Activated CD8-positive, alpha-beta T cell treated with anti-CD3 and anti-CD28 coated beads, Interleukin-2, amount 10 ng/mL, durations not matched to agents 7 days and 5 days (primary cell): Measurements from ENCODE around the gene MYO7B. TPM values are rescaled to one million over a fixed set of nuclear protein-coding genes. Genes with fewer than 3 reads are reported as not detected.

Experiments used
- ATAC-seq: fragments of 150-1000 bp; cut with Tn5 transposase; one replicate; pipeline ENCODE4 v1.10.0; 2021; ENCODE audit warnings: moderate library complexity
- CTCF ChIA-PET: fragments of 350-600 bp; sonication (Branson Sonifier 250); formaldehyde crosslinking; loops from one replicate; lab custom pipeline; 2021; ENCODE audit warnings: antibody characterized with exemption; lab: Charles Lee
- POLR2A ChIA-PET: fragments of 350-600 bp; sonication (Branson Sonifier 250); formaldehyde crosslinking; loops from one replicate; lab custom pipeline; 2021; ENCODE audit warnings: antibody characterized with exemption; lab: Charles Lee
- DNase-seq: peaks from one replicate; pipeline ENCODE4 v3.0.0-alpha.2; 2020
- H3K27ac Mint-ChIP-seq: one replicate; pipeline ENCODE4 v1.8.0; 2021; ENCODE audit warnings: mild to moderate bottlenecking, mixed read lengths
- H3K27me3 Mint-ChIP-seq: one replicate; pipeline ENCODE4 v1.8.0; 2021; ENCODE audit warnings: low read depth, mixed read lengths
- H3K36me3 Mint-ChIP-seq: one replicate; pipeline ENCODE4 v1.8.0; 2021; ENCODE audit warnings: low read depth, mixed read lengths
- H3K4me1 Mint-ChIP-seq: one replicate; pipeline ENCODE4 v1.8.0; 2021; ENCODE audit warnings: low read depth, mixed read lengths
- H3K4me3 Mint-ChIP-seq: one replicate; pipeline ENCODE4 v1.8.0; 2021; ENCODE audit warnings: mild to moderate bottlenecking, mixed read lengths
- H3K9me3 Mint-ChIP-seq: one replicate; pipeline ENCODE4 v1.8.0; 2022; ENCODE audit warnings: mixed read lengths; ENCODE audit not compliant: insufficient read depth
- total RNA-seq, 2 experiments: library from RNA; stranded (reverse); gene quantifications; one replicate each; pipeline ENCODE4 v1.2.3, GENCODE V29; 2021

The MYO7B gene
- total RNA-seq, 2 experiments from 2014 or later = 0.82 to 1.2 TPM

GRCh38 chr2:127669056-127669455 lies 133.6 kb downstream of the MYO7B start:
- Mint-ChIP-seq H3K9me3 (no peaks in the 10 kb centered on the region), H3K4me3 (no peak overlapping the region), H3K36me3 (no peaks in the 10 kb centered on the region), H3K27me3 (peaks cover 65% of the 10 kb centered on the region), H3K4me1 (no peaks in the 10 kb centered on the region), H3K27ac (no peak overlapping the region)
- ATAC-seq (no peak), DNase-seq (no peak)
- ChIA-PET POLR2A (no interaction called here), CTCF (interaction anchor here (1.0 kb wide), 1 partner anchor 77 kb away, joined by 4 read pairs; no protein-coding TSS in a partner anchor)

GRCh38 chr2:127670055-127670956 lies 134.8 kb downstream of the MYO7B start:
- Mint-ChIP-seq H3K27ac (no peak overlapping the region), H3K4me1 (peaks cover 4% of the 10 kb centered on the region), H3K27me3 (peaks cover 63% of the 10 kb centered on the region), H3K4me3 (no peak overlapping the region), H3K36me3 (peaks cover 2% of the 10 kb centered on the region), H3K9me3 (no peaks in the 10 kb centered on the region)
- DNase-seq (no peak), ATAC-seq (no peak)
- ChIA-PET POLR2A (no interaction called here), CTCF (interaction anchor here (1.0 kb wide), 1 partner anchor 79 kb away, joined by 4 read pairs; no protein-coding TSS in a partner anchor)

- H3K27ac Mint-ChIP-seq = no peak overlapping the region
- ChIA-PET POLR2A (no interaction called here), CTCF (no interaction called here)
- no peak for DNase-seq
- no peak for ATAC-seq
- no peak overlapping the region for H3K4me3 Mint-ChIP-seq
- H3K27me3 Mint-ChIP-seq = peaks cover 62% of the 10 kb centered on the region
- H3K36me3 Mint-ChIP-seq = peaks cover 2% of the 10 kb centered on the region
- H3K9me3 Mint-ChIP-seq = no peaks in the 10 kb centered on the region
- H3K4me1 Mint-ChIP-seq = peaks cover 4% of the 10 kb centered on the region
Measured at GRCh38 chr2:127670957-127671290, 135.4 kb downstream of the MYO7B start.

- H3K27me3 Mint-ChIP-seq = peaks cover 62% of the 10 kb centered on the region
- ATAC-seq (no peak), DNase-seq (no peak)
- ChIA-PET CTCF (no interaction called here), POLR2A (no interaction called here)
- H3K36me3 Mint-ChIP-seq = peaks cover 2% of the 10 kb centered on the region
- no peak overlapping the region for H3K4me3 Mint-ChIP-seq
- H3K9me3 Mint-ChIP-seq = no peaks in the 10 kb centered on the region
- H3K27ac Mint-ChIP-seq = no peak overlapping the region
- peaks cover 4% of the 10 kb centered on the region for H3K4me1 Mint-ChIP-seq
Measured at GRCh38 chr2:127671557-127672302, 136.2 kb downstream of the MYO7B start.

GRCh38 chr2:127672341-127673224 lies 137.1 kb downstream of the MYO7B start:
- H3K27me3 Mint-ChIP-seq = peaks cover 63% of the 10 kb centered on the region
- CTCF ChIA-PET = no interaction called here
- H3K27ac Mint-ChIP-seq = peak overlapping the region; percentile 20
- POLR2A ChIA-PET = interaction anchor here (0.6 kb wide), 1 partner anchor 11 kb away, joined by 3 read pairs; no protein-coding TSS in a partner anchor
- no peaks in the 10 kb centered on the region for H3K9me3 Mint-ChIP-seq
- H3K4me1 Mint-ChIP-seq = peaks cover 4% of the 10 kb centered on the region
- no peak overlapping the region for H3K4me3 Mint-ChIP-seq
- no peak for DNase-seq
- no peak for ATAC-seq
- peaks cover 2% of the 10 kb centered on the region for H3K36me3 Mint-ChIP-seq

- H3K9me3 Mint-ChIP-seq = no peaks in the 10 kb centered on the region
- H3K27me3 Mint-ChIP-seq = peaks cover 70% of the 10 kb centered on the region
- no peak overlapping the region for H3K27ac Mint-ChIP-seq
- H3K4me1 Mint-ChIP-seq = peaks cover 4% of the 10 kb centered on the region
- ChIA-PET CTCF (no interaction called here), POLR2A (interaction anchor here (0.6 kb wide), 1 partner anchor 12 kb away, joined by 3 read pairs; no protein-coding TSS in a partner anchor)
- no peak for DNase-seq
- peaks cover 2% of the 10 kb centered on the region for H3K36me3 Mint-ChIP-seq
- no peak overlapping the region for H3K4me3 Mint-ChIP-seq
- no peak for ATAC-seq
Measured at GRCh38 chr2:127673291-127674069, 138.0 kb downstream of the MYO7B start.

- peaks cover 70% of the 10 kb centered on the region for H3K27me3 Mint-ChIP-seq
- H3K4me1 Mint-ChIP-seq = peaks cover 4% of the 10 kb centered on the region
- H3K9me3 Mint-ChIP-seq = no peaks in the 10 kb centered on the region
- DNase-seq (no peak), ATAC-seq (peak; percentile 50)
- ChIA-PET POLR2A (no interaction called here), CTCF (no interaction called here)
- no peak overlapping the region for H3K27ac Mint-ChIP-seq
- H3K36me3 Mint-ChIP-seq = peaks cover 2% of the 10 kb centered on the region
- peak overlapping the region; percentile 50 for H3K4me3 Mint-ChIP-seq
Measured at GRCh38 chr2:127674241-127675209, 139.0 kb downstream of the MYO7B start.

GRCh38 chr2:127675331-127676261 lies 140.1 kb downstream of the MYO7B start, which contains the start of gene LIMS2:
TSS of gene LIMS2 (minus strand) at chr2:127675530. CDS start at chr2:127675024, 506 bp downstream.
- ATAC-seq (no peak), DNase-seq (no peak)
- Mint-ChIP-seq H3K4me1 (peaks cover 4% of the 10 kb centered on the region), H3K27ac (no peak within 1 kb of the TSS), H3K9me3 (no peaks in the 10 kb centered on the region), H3K36me3 (peaks cover 2% of the 10 kb centered on the region), H3K4me3 (peak within 1 kb of the TSS; percentile 50), H3K27me3 (peaks cover 61% of the 10 kb centered on the region)
- POLR2A ChIA-PET = no interaction called here
- CTCF ChIA-PET = interaction anchor here (0.9 to 2.6 kb wide), 2 partner anchors 25 to 85 kb away, joined by 3 to 13 read pairs; no protein-coding TSS in a partner anchor

- ChIA-PET CTCF (interaction anchor here (2.6 kb wide), 1 partner anchor 86 kb away, joined by 13 read pairs; no protein-coding TSS in a partner anchor), POLR2A (no interaction called here)
- no peak for DNase-seq
- H3K27ac Mint-ChIP-seq = no peak overlapping the region
- H3K27me3 Mint-ChIP-seq = peaks cover 59% of the 10 kb centered on the region
- H3K4me3 Mint-ChIP-seq = no peak overlapping the region
- H3K9me3 Mint-ChIP-seq = no peaks in the 10 kb centered on the region
- H3K4me1 Mint-ChIP-seq = peaks cover 4% of the 10 kb centered on the region
- ATAC-seq = no peak
- peaks cover 2% of the 10 kb centered on the region for H3K36me3 Mint-ChIP-seq
Measured at GRCh38 chr2:127676906-127677305, 141.4 kb downstream of the MYO7B start.
